Stimulated activated CD4-positive, alpha-beta T cell treated with anti-CD3 and anti-CD28 coated beads, Interleukin-1b, Interleukin-23, amount 100 ng/mL, for 24 hours (primary cell): ENCODE data around the gene PPP4C.
A peak's percentile ranks its signal among the peaks of the same experiment; 100 is the strongest.
"Not testable (repeated sequence)": the region's sequence is repeated elsewhere in the genome, so short reads cannot be mapped to it uniquely, and the experiment has no call there.

ENCODE experiments used
- DNase-seq, 4 experiments: peaks; one replicate each; pipeline ENCODE4 v3.0.0-alpha.2; 2020; ENCODE audit warnings: low read depth in 4 of 4, low spot score in 1 of 4

Gene PPP4C

GRCh38 chr16:30075503-30076275 lies at the start of gene PPP4C:
Gene PPP4C, plus strand, starts transcription at chr16:30075994. Its CDS starts 384 bp downstream, at chr16:30076378.
- peak; percentile 71 to 87 (median 80) for DNase-seq

GRCh38 chr16:30026449-30026848 lies 49.3 kb upstream of the PPP4C start:
- no peak for DNase-seq

GRCh38 chr16:30027588-30028437 lies 48.0 kb upstream of the PPP4C start:
- DNase-seq: no peak

DNA sequence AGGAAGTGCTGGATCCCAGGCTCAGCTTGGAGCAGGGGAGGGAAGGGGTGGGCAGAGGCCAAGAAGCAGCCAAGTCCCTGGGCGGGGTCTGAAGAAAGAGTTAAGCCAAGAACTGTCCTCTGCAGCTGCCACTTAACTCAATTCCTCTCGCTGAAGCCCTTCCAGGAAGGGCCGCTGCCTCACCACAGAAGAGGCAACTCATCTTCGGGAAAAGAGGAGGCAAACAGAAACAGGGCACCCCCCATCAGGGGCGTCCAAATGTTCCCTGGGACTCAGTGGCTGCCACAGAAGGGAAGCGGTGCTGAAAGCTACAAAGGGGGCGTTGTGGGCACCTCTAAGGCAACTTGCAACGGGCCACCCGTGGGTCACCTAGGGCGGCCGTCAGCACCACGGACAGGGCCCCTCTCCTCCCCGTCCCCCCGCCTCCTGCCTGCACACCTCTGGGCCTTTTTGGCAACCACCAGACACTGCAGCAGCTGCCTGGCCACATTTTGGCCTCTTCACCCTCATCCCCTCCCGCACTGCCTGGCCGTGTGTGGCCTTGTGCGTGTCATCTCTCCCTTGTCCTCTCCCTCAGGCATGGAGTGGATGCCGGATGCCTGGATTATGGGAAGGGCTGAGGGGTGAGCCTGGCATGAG lies 47.2 kb upstream of the PPP4C start:
- no peak for DNase-seq

DNA sequence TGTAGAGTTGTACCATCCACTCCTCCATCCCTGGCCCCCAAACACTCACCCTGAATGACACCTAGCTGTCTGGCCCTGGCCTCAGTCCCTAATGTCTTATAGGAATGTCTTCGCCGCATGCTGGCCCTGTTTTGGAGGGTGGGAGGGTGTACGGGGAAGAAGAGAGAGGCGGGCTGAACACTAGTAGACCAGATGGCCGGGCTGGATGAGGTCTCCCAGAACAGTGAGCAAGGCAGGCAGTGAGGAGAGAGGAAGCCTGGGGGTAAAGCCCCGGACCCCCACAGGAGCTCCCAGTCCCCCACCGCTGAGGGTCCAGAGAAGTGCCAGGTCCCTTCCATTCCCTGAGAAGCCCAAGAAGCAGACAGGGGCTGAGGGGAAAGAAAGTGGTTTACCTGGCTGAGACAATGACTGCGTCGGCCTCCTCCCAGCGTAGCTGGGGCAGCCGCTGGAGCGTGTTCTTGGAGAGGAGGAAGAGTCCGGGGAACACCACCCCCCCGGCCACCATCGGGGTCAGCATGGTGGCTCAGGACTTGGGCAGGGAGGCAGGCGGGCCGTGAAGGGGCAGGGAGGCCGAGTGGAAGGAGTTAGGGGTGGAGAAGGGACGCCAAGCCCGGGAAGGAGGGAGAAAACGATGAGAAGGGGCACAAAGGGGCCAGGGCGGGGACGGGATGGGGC lies 45.6 kb upstream of the PPP4C start:
- no peak for DNase-seq

- DNase-seq: no peak
Measured at GRCh38 chr16:30030841-30031413, 44.9 kb upstream of the PPP4C start, which contains the start of gene TLCD3B. Gene TLCD3B, minus strand, starts transcription at chr16:30031271. Its CDS starts 744 bp downstream, at chr16:30030527.

DNA sequence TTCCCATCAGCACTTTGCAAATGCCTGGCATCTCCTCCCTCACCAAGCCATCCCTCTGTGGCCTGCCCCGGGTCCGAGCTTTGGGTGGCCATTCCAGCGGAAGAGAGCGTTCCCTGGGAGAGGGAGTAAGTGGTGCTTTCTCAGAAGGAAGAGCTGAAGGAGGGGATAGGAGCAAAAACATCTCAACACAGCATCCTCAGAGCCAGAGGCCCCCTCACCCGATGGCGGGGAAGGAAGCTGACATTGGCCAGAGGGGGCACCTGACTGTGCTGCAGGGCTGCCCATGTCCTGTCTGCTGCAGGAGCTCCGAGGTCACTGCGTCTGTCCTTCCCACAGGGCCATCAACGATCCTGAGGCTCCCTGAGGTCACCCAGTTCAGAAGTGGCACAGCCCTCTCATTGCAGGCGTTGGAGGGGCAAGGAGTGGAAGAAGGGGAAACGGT lies 44.3 kb upstream of the PPP4C start:
- no peak for DNase-seq

DNA sequence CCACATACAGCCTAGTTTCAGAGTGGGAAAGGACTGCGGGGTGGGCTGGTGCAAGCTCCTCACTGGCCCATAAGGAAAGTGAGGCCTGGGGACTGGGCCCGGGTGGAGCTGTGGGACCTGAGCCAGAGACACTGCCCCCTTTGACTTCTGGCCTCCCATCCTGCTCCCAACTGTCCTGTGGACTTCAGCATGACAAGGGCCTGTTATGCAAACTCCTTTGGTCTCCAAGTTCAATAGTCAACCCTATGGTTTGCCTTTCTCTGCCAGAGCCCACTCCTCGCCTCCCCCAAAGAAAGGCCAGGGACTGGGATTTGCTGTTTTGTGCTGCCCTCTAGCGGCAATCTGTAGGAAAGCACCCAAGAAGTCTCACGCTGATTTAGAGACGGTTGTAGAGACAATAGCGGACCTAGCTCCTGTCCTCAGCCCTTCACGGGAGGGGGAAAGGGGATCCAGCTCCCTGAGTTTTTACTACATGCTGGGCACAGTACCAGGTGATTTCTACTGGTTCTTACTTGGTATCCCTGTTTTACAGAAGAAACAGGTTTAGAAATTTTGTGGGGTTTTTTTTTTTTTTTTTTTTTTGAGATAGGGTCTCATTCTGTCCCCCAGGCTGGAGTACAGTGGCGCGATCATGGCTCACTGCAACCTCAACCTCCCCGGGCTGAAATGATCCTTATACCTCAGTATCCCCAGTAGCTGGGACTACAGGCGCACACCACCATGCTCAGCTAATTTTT lies 43.5 kb upstream of the PPP4C start:
- peak in 2 of 4 experiments; percentile 42 to 55 for DNase-seq

DNA sequence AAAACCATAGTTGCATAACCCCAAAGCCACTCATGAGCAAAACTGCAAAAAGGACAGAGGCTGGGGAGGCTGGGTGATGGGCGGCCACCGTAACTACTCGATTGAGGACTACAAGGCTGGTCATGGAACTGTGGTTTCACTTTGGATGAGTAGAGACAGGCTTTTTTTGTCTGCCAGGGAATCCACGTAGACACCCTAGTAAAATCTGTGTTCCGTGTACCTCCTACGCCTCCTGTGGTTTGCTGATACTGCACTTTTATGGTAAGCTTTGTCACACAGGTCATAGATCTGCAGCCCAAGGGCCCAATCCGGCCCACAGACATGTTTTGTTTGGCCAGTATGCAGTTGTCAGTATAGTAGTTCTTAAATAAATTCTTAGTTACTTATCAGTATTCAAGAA lies 42.5 kb upstream of the PPP4C start:
- no peak for DNase-seq

- no peak for DNase-seq
Measured at GRCh38 chr16:30040221-30040620, 35.6 kb upstream of the PPP4C start.

- DNase-seq: not testable (repeated sequence)
Measured at GRCh38 chr16:30040690-30041089, 35.1 kb upstream of the PPP4C start.

DNA sequence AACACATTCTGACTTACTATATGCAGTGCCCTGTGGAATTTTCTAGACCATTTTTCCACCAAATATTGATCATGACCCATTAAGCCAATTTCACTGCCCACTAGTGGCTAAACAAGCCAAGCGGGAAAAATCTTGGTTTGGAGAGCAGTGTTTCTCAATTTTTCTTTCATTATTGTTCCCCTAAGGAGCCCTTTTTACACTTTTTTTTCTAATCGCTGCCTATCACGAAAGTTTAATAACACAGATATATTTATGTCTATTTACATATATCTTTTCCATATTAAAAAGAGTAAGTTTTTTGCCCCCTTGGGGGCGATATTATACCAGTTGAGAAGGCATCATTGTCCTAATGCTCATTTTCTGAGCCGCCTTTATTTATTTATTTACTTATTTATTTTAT lies 34.0 kb upstream of the PPP4C start:
- no peak for DNase-seq

- no peak for DNase-seq
Measured at GRCh38 chr16:30046178-30046577, 29.6 kb upstream of the PPP4C start.

DNA sequence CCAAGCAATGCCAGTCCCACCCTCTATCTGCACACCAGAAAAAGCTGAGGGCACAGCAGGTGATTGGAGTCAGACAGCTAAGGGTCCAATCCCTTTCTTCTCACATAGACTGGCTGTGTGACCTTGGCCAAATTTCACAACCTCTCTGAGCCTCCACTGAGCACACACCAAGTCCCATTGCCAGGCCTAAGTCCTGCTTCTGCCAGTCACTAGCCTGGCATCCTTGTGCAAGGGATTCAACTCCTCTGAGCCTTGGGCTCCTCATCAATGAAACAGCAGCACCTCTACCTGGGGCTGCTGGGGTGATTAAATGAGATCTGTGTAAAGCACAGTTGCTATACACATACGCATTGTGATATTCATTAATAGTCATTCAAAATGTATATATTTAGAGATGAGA lies 29.2 kb upstream of the PPP4C start:
- no peak for DNase-seq

GRCh38 chr16:30049871-30050270 lies 25.9 kb upstream of the PPP4C start:
- no peak for DNase-seq

DNA sequence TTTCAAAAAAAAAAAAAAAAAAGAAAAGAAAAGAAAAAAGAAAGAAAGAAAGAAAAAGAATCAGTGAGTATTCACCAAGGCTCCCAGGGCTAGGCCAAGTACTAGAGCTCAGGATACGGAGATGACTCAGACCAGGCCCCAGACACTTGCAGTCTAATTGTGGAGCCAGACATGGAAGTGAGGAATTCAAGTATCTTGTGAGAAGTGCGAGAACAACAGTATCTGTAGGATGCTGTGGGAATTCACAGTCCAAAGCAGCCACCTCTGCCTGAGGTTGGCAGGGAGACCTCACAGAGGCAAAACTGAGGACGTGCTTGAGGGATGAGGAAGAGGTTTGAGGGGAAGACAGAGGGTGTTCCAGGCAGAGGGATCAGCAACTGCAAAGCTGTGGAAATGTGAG lies 24.3 kb upstream of the PPP4C start:
- no peak for DNase-seq

GRCh38 chr16:30052671-30053372 lies 23.0 kb upstream of the PPP4C start:
- DNase-seq: peak; percentile 88 to 94 (median 93)

GRCh38 chr16:30053376-30054015 lies 22.3 kb upstream of the PPP4C start:
- no peak for DNase-seq

GRCh38 chr16:30054451-30054850 lies 21.3 kb upstream of the PPP4C start:
- DNase-seq: no peak
